Measurements from ENCODE around the gene GPR132.

GPR132 gene

DNA sequence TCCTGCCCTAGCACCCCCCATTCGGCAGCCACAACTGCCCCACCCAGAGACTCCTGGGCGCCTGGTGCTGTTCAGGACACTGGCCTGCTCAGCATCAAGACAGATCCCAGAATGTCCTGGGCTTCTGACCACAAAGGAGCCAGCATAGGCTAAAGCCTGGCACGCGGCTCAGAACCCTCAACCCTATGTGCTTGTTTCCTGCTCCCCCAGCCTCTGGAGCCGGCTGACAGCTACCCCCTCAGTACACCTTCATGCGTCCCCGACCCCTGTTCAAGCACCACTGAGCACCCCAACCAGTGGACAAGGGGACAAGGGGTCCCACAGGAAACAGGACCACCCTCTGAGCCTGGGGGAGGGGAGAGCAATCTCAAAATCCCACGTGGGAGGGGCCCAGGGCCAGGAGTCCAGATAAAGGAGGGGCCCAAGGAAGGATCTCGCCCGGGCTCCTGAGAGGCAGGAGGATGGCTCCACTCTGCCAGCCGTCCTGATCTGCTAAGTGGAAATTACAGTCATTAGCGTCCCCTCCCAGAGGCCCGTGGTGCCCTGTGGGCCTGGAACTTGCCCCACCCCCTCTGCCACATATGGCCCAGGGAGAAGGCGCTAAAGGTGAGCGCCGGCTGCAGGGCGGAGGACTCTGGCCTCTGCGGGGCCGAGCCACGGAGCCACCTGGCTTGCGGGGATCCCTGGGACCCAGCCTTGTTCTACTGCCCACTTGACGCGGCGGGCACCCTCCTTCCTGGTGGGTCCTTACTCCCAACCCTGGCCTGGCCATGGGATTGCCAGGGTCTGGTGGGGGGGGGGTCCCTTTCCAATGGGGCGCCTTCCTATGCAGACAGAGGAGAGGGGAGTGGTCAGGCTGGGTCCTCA, 27.2 kb upstream of the GPR132 start:
- TF ChIP-seq TAF1 (IDR thresholded peaks at IDR 0.05; ENCODE audit: low read depth) (peak; percentile 10), ZBTB7A (IDR thresholded peaks at IDR 0.05; ENCODE audit: low read depth) (no peak; the same call in 1 of the 2 replicates), TCF12 (IDR thresholded peaks at IDR 0.05; ENCODE audit: low read depth) (peak; percentile 21; the same call in 1 of the 2 replicates)
- TF ChIP-seq, protein P1, sequence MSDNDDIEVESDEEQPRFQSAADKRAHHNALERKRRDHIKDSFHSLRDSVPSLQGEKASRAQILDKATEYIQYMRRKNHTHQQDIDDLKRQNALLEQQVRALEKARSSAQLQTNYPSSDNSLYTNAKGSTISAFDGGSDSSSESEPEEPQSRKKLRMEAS (IDR thresholded peaks at IDR 0.05) = no peak; the same call in 1 of the 2 replicates

DNA sequence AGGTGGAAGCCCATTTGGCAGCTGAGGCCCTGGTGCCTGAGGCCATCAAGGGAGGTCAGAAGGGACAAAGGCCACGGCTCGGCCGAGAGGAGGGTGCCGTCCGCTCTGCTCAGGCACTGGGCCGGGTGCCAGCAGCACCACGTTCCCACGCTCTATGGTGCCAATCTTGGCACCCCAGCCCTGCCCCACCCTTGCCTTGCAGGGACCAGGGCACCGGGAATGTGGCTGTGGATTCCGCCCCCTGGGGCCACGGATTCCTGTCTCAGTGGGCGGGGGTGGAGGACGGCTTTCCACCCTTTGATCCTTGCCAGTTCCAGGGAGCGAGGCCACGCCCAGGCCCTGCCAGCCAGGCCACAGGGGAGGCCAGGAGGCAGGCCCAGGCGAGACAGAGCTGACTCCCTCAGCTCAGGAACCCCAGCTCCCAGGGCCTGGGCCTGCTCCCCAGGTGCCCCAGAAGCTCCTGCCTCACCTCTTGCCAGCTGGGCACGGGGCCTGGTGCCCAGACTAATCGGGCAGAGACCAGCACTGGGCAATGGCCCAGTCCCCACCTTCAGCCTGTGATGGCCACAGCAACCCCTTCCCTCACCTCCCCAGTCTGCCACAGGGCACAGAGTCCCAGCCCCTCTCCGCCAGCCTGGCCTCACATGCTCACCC, 26.4 kb upstream of the GPR132 start:
- TF ChIP-seq TEAD4 (IDR thresholded peaks at IDR 0.05) (peak; percentile 100), FOXM1 (IDR thresholded peaks at IDR 0.05; ENCODE audit: borderline replicate concordance, low read depth) (peak; percentile 97), TAF1 (IDR thresholded peaks at IDR 0.05; ENCODE audit: low read depth) (peak; percentile 58; the same call in 1 of the 2 replicates), RAD21 (IDR thresholded peaks at IDR 0.05; ENCODE audit: low read depth) (peak; percentile 27; the same call in 1 of the 2 replicates), CEBPB (IDR thresholded peaks at IDR 0.05) (peak; percentile 65; the same call in 1 of the 2 replicates), EGR1 (IDR thresholded peaks at IDR 0.05) (peak; percentile 98), TCF12 (IDR thresholded peaks at IDR 0.05; ENCODE audit: low read depth) (peak; percentile 100), NFIC (IDR thresholded peaks at IDR 0.05) (peak; percentile 100), YY1 (IDR thresholded peaks at IDR 0.05; ENCODE audit: low read depth) (no peak; the same call in none of the 2 replicates), EP300 (IDR thresholded peaks at IDR 0.05; ENCODE audit: borderline replicate concordance) (peak; percentile 100), CREB1 (IDR thresholded peaks at IDR 0.05; ENCODE audit: low read depth) (peak; percentile 42; the same call in 1 of the 2 replicates), ZBTB7A (IDR thresholded peaks at IDR 0.05; ENCODE audit: low read depth) (peak; percentile 62; the same call in 1 of the 2 replicates)
- TF ChIP-seq, protein P2, sequence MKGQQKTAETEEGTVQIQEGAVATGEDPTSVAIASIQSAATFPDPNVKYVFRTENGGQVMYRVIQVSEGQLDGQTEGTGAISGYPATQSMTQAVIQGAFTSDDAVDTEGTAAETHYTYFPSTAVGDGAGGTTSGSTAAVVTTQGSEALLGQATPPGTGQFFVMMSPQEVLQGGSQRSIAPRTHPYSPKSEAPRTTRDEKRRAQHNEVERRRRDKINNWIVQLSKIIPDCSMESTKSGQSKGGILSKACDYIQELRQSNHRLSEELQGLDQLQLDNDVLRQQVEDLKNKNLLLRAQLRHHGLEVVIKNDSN (IDR thresholded peaks at IDR 0.05) = no peak; the same call in none of the 2 replicates
- TF ChIP-seq, protein P1 (IDR thresholded peaks at IDR 0.05) = peak; percentile 94
- TF ChIP-seq, protein P3, sequence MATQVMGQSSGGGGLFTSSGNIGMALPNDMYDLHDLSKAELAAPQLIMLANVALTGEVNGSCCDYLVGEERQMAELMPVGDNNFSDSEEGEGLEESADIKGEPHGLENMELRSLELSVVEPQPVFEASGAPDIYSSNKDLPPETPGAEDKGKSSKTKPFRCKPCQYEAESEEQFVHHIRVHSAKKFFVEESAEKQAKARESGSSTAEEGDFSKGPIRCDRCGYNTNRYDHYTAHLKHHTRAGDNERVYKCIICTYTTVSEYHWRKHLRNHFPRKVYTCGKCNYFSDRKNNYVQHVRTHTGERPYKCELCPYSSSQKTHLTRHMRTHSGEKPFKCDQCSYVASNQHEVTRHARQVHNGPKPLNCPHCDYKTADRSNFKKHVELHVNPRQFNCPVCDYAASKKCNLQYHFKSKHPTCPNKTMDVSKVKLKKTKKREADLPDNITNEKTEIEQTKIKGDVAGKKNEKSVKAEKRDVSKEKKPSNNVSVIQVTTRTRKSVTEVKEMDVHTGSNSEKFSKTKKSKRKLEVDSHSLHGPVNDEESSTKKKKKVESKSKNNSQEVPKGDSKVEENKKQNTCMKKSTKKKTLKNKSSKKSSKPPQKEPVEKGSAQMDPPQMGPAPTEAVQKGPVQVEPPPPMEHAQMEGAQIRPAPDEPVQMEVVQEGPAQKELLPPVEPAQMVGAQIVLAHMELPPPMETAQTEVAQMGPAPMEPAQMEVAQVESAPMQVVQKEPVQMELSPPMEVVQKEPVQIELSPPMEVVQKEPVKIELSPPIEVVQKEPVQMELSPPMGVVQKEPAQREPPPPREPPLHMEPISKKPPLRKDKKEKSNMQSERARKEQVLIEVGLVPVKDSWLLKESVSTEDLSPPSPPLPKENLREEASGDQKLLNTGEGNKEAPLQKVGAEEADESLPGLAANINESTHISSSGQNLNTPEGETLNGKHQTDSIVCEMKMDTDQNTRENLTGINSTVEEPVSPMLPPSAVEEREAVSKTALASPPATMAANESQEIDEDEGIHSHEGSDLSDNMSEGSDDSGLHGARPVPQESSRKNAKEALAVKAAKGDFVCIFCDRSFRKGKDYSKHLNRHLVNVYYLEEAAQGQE (IDR thresholded peaks at IDR 0.05; ENCODE audit: low read depth) = no peak

DNA sequence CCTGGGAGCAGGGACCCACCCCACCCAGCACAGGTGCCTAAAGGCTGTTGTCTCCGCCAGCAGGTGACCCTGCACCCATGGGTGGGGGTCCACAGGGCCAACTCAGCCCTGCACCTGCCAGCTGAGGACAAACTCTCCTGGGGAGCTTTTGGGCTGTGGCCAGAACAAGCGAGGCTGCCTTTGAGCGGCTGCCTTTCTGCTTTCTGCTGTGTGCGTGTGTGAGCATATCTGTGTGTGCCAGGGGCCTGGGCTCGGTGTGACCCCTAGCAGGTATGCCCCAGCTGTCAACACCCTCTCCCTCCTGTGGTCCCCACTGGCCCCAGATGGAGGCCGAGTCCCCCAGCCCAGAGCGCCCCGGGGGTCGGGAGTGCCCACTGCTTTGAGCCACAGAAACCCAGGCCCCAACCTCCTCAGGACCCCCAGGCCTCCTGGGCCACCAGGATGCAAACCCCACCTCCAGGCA, 25.9 kb upstream of the GPR132 start:
- TF ChIP-seq, protein P3 (IDR thresholded peaks at IDR 0.05; ENCODE audit: low read depth) = no peak
- TF ChIP-seq RAD21 (IDR thresholded peaks at IDR 0.05; ENCODE audit: low read depth) = no peak
- TF ChIP-seq TCF12 (IDR thresholded peaks at IDR 0.05; ENCODE audit: low read depth) = no peak
- TF ChIP-seq ZBTB7A (IDR thresholded peaks at IDR 0.05; ENCODE audit: low read depth) = no peak; the same call in 1 of the 2 replicates
- TF ChIP-seq, protein P1 (IDR thresholded peaks at IDR 0.05) = no peak
- no peak for TF ChIP-seq TEAD4 (IDR thresholded peaks at IDR 0.05)
- no peak for TF ChIP-seq CEBPB (IDR thresholded peaks at IDR 0.05)
- TF ChIP-seq TAF1 (IDR thresholded peaks at IDR 0.05; ENCODE audit: low read depth) = no peak
- no peak for TF ChIP-seq NFIC (IDR thresholded peaks at IDR 0.05)
- no peak for TF ChIP-seq EGR1 (IDR thresholded peaks at IDR 0.05)
- TF ChIP-seq EP300 (IDR thresholded peaks at IDR 0.05; ENCODE audit: borderline replicate concordance) = no peak
- no peak for TF ChIP-seq YY1 (IDR thresholded peaks at IDR 0.05; ENCODE audit: low read depth)
- TF ChIP-seq, protein P2 (IDR thresholded peaks at IDR 0.05) = no peak
- no peak for TF ChIP-seq FOXM1 (IDR thresholded peaks at IDR 0.05; ENCODE audit: borderline replicate concordance, low read depth)
- no peak for TF ChIP-seq CREB1 (IDR thresholded peaks at IDR 0.05; ENCODE audit: low read depth)

DNA sequence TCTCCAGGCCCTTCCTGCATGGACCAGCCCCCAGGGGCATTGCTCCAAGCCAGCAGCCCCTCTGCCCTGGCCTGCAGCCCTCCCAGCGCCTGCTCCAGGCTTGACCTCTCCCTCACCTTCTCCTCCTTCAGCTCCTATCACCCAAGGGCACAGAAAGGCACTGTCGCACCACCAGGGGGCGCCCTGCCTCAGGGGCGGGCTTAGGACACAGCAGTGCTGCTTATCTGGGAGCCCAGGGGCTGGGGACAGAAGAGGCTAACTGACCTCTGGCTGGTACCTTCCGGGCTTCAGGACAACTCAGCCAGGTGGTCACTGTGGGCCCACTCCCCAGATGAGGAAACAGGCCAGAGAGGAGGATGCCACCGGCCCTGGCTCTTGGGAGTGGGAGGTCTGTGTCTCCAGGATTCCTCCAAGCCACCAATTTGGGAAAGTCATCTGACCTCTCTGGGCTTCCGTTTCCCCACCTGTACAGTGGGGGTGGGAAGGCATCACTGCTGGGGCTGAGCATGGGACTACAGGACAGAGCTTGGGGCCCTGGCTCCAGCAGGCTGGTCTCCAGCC, 25.3 kb upstream of the GPR132 start:
- TF ChIP-seq EP300 (IDR thresholded peaks at IDR 0.05; ENCODE audit: borderline replicate concordance) = peak; percentile 17; the same call in 1 of the 2 replicates
- 0 out of 2 replicates have a peak, but pooled peaks have one; percentile 25 for TF ChIP-seq YY1 (IDR thresholded peaks at IDR 0.05; ENCODE audit: low read depth)
- TF ChIP-seq, protein P3 (IDR thresholded peaks at IDR 0.05; ENCODE audit: low read depth) = no peak
- TF ChIP-seq, protein P1 (IDR thresholded peaks at IDR 0.05) = no peak
- TF ChIP-seq CREB1 (IDR thresholded peaks at IDR 0.05; ENCODE audit: low read depth) = no peak
- TF ChIP-seq FOXM1 (IDR thresholded peaks at IDR 0.05; ENCODE audit: borderline replicate concordance, low read depth) = no peak
- TF ChIP-seq, protein P2 (IDR thresholded peaks at IDR 0.05) = peak; percentile 6; the same call in 1 of the 2 replicates
- TF ChIP-seq CEBPB (IDR thresholded peaks at IDR 0.05) = no peak
- TF ChIP-seq ZBTB7A (IDR thresholded peaks at IDR 0.05; ENCODE audit: low read depth) = no peak
- no peak for TF ChIP-seq NFIC (IDR thresholded peaks at IDR 0.05)
- TF ChIP-seq TCF12 (IDR thresholded peaks at IDR 0.05; ENCODE audit: low read depth) = peak; percentile 33; the same call in 1 of the 2 replicates
- TF ChIP-seq EGR1 (IDR thresholded peaks at IDR 0.05) = no peak
- TF ChIP-seq TEAD4 (IDR thresholded peaks at IDR 0.05) = no peak
- TF ChIP-seq RAD21 (IDR thresholded peaks at IDR 0.05; ENCODE audit: low read depth) = peak; percentile 88
- no peak for TF ChIP-seq TAF1 (IDR thresholded peaks at IDR 0.05; ENCODE audit: low read depth)
